AG09309 (cell line): ENCODE results near the gene BMP2K.
"Not testable (repeated sequence)": the region's sequence is repeated elsewhere in the genome, so short reads cannot be mapped to it uniquely, and the experiment has no call there.

Experiments
- DNase-seq: peaks from one replicate; pipeline ENCODE4 v3.0.0-alpha.2; 2010; ENCODE audit warnings: low read depth
- H3K4me3 ChIP-seq: 2 replicates; pipeline ENCODE4 v1.5.1; 2011; ENCODE audit warnings: mild to moderate bottlenecking, low read depth, low read length, moderate library complexity; ENCODE audit not compliant: control insufficient read depth
- CTCF ChIP-seq: IDR thresholded peaks from 2 replicates; pipeline ENCODE4 v1.5.1; 2011; ENCODE audit warnings: mild to moderate bottlenecking, low read depth, low read length, inconsistent platforms; ENCODE audit not compliant: insufficient read depth, control insufficient read depth; ENCODE audit errors: missing control alignments

The BMP2K gene

GRCh38 chr4:78901882-78902281 lies 125.7 kb downstream of the BMP2K start:
- no peak for DNase-seq
- H3K4me3 ChIP-seq = no peak overlapping the region
- no peak for TF ChIP-seq CTCF

GRCh38 chr4:78902298-78902697 lies 126.1 kb downstream of the BMP2K start:
- H3K4me3 ChIP-seq = no peak overlapping the region
- DNase-seq = no peak
- no peak for TF ChIP-seq CTCF

- no peak for DNase-seq
- H3K4me3 ChIP-seq = no peak overlapping the region
- TF ChIP-seq CTCF = no peak
These were observed 128.0 kb downstream of the BMP2K start for GRCh38 chr4:78904143-78904542.

GRCh38 chr4:78907638-78908037 lies 131.5 kb downstream of the BMP2K start:
- no peak for DNase-seq
- TF ChIP-seq CTCF = no peak
- no peak overlapping the region for H3K4me3 ChIP-seq

- H3K4me3 ChIP-seq, DNase-seq: not testable (repeated sequence)
These were observed 132.8 kb downstream of the BMP2K start for GRCh38 chr4:78908974-78909373.

- no peak for TF ChIP-seq CTCF
- no peak overlapping the region for H3K4me3 ChIP-seq
- DNase-seq = no peak
These were observed 134.5 kb downstream of the BMP2K start for GRCh38 chr4:78910612-78911011.

GRCh38 chr4:78922207-78922606 lies 146.1 kb downstream of the BMP2K start:
- peak; percentile 7 for DNase-seq
- no peak overlapping the region for H3K4me3 ChIP-seq
- no peak for TF ChIP-seq CTCF
